ENCODE measurements around the gene MAPK10. TPM values are rescaled to one million over a fixed set of nuclear protein-coding genes. Genes with fewer than 3 reads are reported as not detected.

Gene MAPK10
- total and polyA plus RNA-seq, 2 of the 8 experiments (the other 6 are each of a cell fraction or from before 2014, with no cell fraction given) = 2.5 to 3.1 TPM

DNA sequence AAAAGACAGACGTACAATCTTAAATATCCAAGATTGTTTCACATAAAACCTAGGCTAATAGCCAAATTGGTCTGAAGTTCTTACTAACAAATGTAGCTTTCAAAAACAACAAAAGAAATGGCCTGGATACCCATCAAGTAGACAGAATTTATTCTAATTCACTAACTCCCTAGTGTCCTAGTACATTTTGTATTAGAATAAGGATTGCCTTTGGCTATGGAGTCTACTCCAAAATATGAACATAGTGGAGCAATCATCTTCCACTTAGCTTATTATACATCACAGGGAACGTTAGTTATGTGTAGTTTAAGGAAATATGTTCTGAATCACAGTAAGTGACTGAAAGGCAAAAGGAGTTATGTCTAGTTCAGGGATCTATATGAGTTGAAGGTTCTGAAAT is 81.7 kb downstream of the MAPK10 start (continued):
- TF ChIP-seq HDAC6 (IDR thresholded peaks at IDR 0.05; ENCODE audit: low read depth, low read length) (no peak), CBX8 (IDR thresholded peaks at IDR 0.05; ENCODE audit: borderline replicate concordance, low read depth, low read length) (no peak), ASH2L (IDR thresholded peaks at IDR 0.05; ENCODE audit: low read length) (no peak)
